PC-9 (cell line): Measurements from ENCODE around the gene LARGE1. TPM values are rescaled to one million over a fixed set of nuclear protein-coding genes. Genes with fewer than 3 reads are reported as not detected.

Experiments
- BruUV-seq: library from RNA; stranded (reverse); fragments of 400-500 nt; replicated peaks from 2 replicates; lab custom pipeline; 2021; lab: Mats Ljungman, UMichigan
- CTCF ChIA-PET: fragments of 300-600 bp; sonication (Branson Sonifier 250); formaldehyde crosslinking; loops from one replicate; lab custom pipeline; 2022; ENCODE audit warnings: antibody characterized with exemption; lab: Charles Lee
- POLR2A ChIA-PET: fragments of 300-600 bp; sonication (Branson Sonifier 250); formaldehyde crosslinking; loops from one replicate; lab custom pipeline; 2022; ENCODE audit warnings: antibody characterized with exemption; ENCODE audit not compliant: unreplicated experiment; lab: Charles Lee
- DNase-seq, 2 experiments: peaks; one replicate each; pipeline versions ENCODE4 v3.0.0 to v3.0.0-alpha.2; 2015 to 2022; ENCODE audit warnings: mixed read lengths in 1 of 2
- H2AFZ ChIP-seq: fragments of 200-600 bp; sonication (generic); 2 replicates; pipeline ENCODE4 v1.8.1; 2017; ENCODE audit warnings: antibody characterized with exemption
- H3F3A ChIP-seq: fragments of 200-600 bp; sonication (generic); 2 replicates; pipeline ENCODE4 v1.8.1; 2017; ENCODE audit warnings: antibody characterized with exemption, mild to moderate bottlenecking, low read depth; ENCODE audit not compliant: insufficient read depth
- H3K27ac ChIP-seq: fragments of 200-600 bp; sonication (generic); 2 replicates; pipeline ENCODE4 v1.6.1; 2016; ENCODE audit warnings: mixed run types
- H3K27me3 ChIP-seq: fragments of 200-600 bp; sonication (generic); 2 replicates; pipeline ENCODE4 v1.6.1; 2016; ENCODE audit warnings: low read depth, mixed run types; ENCODE audit not compliant: insufficient read depth
- H3K36me3 ChIP-seq: fragments of 200-600 bp; sonication (generic); 2 replicates; pipeline ENCODE4 v1.6.1; 2016; ENCODE audit warnings: low read depth, mixed run types
- H3K4me1 ChIP-seq: fragments of 200-600 bp; sonication (generic); replicated peaks from 2 replicates; pipeline ENCODE4 v1.6.1; 2016; ENCODE audit warnings: mixed run types; ENCODE audit not compliant: insufficient read depth
- H3K4me2 ChIP-seq: fragments of 200-600 bp; sonication (generic); 2 replicates; pipeline ENCODE4 v1.6.1; 2017; ENCODE audit warnings: mixed run types
- H3K4me3 ChIP-seq: fragments of 200-600 bp; sonication (generic); 2 replicates; pipeline ENCODE4 v1.6.1; 2016; ENCODE audit warnings: mixed run types
- H3K79me2 ChIP-seq: fragments of 200-600 bp; sonication (generic); 2 replicates; pipeline ENCODE4 v1.6.1; 2017; ENCODE audit warnings: low read depth, mixed run types
- H3K9me2 ChIP-seq: fragments of 200-600 bp; sonication (generic); 2 replicates; pipeline ENCODE4 v1.8.1; 2017; ENCODE audit warnings: mild to moderate bottlenecking; ENCODE audit not compliant: insufficient read depth
- H3K9me3 ChIP-seq: fragments of 200-600 bp; sonication (generic); 2 replicates; pipeline ENCODE4 v1.8.1; 2016; ENCODE audit warnings: low read depth; ENCODE audit not compliant: insufficient read depth
- H4K20me1 ChIP-seq: fragments of 200-600 bp; sonication (generic); 2 replicates; pipeline ENCODE4 v1.8.1; 2017; ENCODE audit not compliant: insufficient read depth
- CTCF ChIP-seq: fragments of 200-600 bp; sonication (generic); conservative IDR thresholded peaks from 2 replicates; pipeline ENCODE4 v1.6.1; 2017; ENCODE audit warnings: mixed run types, antibody characterized with exemption, mild to moderate bottlenecking, moderate library complexity
- EZH2 ChIP-seq: fragments of 200-600 bp; sonication (generic); IDR thresholded peaks from 2 replicates; pipeline ENCODE4 v1.8.0; 2017; ENCODE audit warnings: antibody characterized with exemption, low read depth
- intact Hi-C: fragments of 100-400 bp; cut with micrococcal nuclease; formaldehyde crosslinking; loops from one replicate; pipeline ENCODE4 v1.10.0; 2022; ENCODE audit not compliant: unreplicated experiment
- total RNA-seq: library from RNA; stranded (reverse); gene quantifications from 2 replicates; pipeline ENCODE4 v1.2.3, GENCODE V29; 2021

The LARGE1 gene
- total RNA-seq, 1 experiment from 2014 or later = 12.5 TPM

GRCh38 chr22:33362702-33363101 lies 557.6 kb downstream of the LARGE1 start:
- Histone ChIP-seq H3K27ac (no peak overlapping the region), H3K4me3 (no peak overlapping the region), H3K27me3 (no peaks in the 10 kb centered on the region), H3K4me1 (no peaks in the 10 kb centered on the region), H3K9me2 (no peaks in the 10 kb centered on the region), H3F3A (no peaks in the 10 kb centered on the region), H4K20me1 (no peaks in the 10 kb centered on the region), H2AFZ (no peak overlapping the region), H3K9me3 (no peaks in the 10 kb centered on the region), H3K4me2 (no peak overlapping the region), H3K36me3 (no peaks in the 10 kb centered on the region), H3K79me2 (no peaks in the 10 kb centered on the region)
- POLR2A ChIA-PET = no interaction called here
- DNase-seq = no peak
- BruUV-seq = no TSS peak
- intact Hi-C loops = no loop called here
- CTCF ChIA-PET = no interaction called here
- TF ChIP-seq EZH2 (no peak), CTCF (no peak)

- ChIA-PET CTCF (no interaction called here), POLR2A (no interaction called here)
- Histone ChIP-seq H2AFZ (no peak overlapping the region), H4K20me1 (no peaks in the 10 kb centered on the region), H3K9me3 (no peaks in the 10 kb centered on the region), H3K4me1 (no peaks in the 10 kb centered on the region), H3K27ac (no peak overlapping the region), H3K9me2 (no peaks in the 10 kb centered on the region), H3K27me3 (no peaks in the 10 kb centered on the region), H3F3A (no peaks in the 10 kb centered on the region), H3K79me2 (no peaks in the 10 kb centered on the region), H3K4me2 (no peak overlapping the region), H3K36me3 (no peaks in the 10 kb centered on the region), H3K4me3 (no peak overlapping the region)
- intact Hi-C loops = no loop called here
- TF ChIP-seq CTCF (no peak), EZH2 (no peak)
- BruUV-seq = no TSS peak
- no peak for DNase-seq
Observed at GRCh38 chr22:33361581-33361980, 558.7 kb downstream of the LARGE1 start.

- H3K27me3 ChIP-seq = no peaks in the 10 kb centered on the region
- H3K4me2 ChIP-seq = no peak overlapping the region
- no peaks in the 10 kb centered on the region for H3K4me1 ChIP-seq
- H3K27ac ChIP-seq = no peak overlapping the region
- no peaks in the 10 kb centered on the region for H3K36me3 ChIP-seq
- no peaks in the 10 kb centered on the region for H4K20me1 ChIP-seq
- H3K9me3 ChIP-seq = no peaks in the 10 kb centered on the region
- H3K4me3 ChIP-seq = no peak overlapping the region
- no peak overlapping the region for H2AFZ ChIP-seq
- TF ChIP-seq EZH2 (no peak), CTCF (no peak)
- H3K79me2 ChIP-seq = no peaks in the 10 kb centered on the region
- ChIA-PET CTCF (no interaction called here), POLR2A (no interaction called here)
- no peaks in the 10 kb centered on the region for H3K9me2 ChIP-seq
- no peak for DNase-seq
- no TSS peak for BruUV-seq
- H3F3A ChIP-seq = no peaks in the 10 kb centered on the region
- intact Hi-C loops = no loop called here
Observed at GRCh38 chr22:33357981-33358399, 562.3 kb downstream of the LARGE1 start.
